Midbrain (tissue), 1 donor: ENCODE results near the gene PRODH.
A peak's percentile ranks its signal among the peaks of the same experiment; 100 is the strongest.
"Not testable (repeated sequence)": the region's sequence is repeated elsewhere in the genome, so short reads cannot be mapped to it uniquely, and the experiment has no call there.

Experiments
- DNase-seq: peaks from one replicate; lab custom pipeline; 2025; lab: John Stamatoyannopoulos, UW

PRODH gene

DNA sequence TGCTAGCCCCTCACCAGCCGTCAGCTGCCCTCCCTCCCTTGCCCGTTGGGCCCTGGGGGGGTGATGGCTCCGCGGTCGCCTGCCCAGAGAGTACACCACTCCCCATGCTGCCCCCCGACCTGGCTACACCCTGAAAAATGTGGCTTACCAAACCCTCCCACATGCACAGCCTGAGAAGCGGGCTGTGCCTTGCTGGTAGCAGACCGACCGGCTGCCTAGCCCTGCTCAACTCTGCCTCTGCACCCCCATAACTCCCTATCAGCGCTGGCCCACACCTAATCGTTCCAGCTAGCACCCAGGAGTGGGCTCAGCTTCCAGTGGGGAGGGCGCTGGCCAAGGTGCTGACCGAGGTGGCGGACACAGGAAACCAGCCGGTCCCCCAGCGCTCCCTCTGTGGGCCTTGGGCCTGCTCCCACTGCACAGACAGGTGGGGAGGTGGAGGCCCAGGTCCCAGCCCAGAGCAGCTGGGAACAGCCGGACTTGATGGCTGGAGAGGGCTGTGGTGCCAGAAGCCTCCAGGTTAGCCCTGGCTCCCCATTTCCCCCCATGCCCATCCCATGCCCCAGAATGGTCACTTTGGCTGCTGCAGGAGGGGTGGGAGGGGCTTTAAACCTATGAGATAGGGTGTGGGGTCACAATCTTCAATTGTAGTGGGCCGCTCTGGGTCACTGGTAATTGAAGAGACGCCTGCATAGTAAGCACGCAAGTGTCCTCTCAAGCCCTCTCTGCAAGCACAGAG, 32.1 kb upstream of the PRODH start:
- no peak for DNase-seq

DNA sequence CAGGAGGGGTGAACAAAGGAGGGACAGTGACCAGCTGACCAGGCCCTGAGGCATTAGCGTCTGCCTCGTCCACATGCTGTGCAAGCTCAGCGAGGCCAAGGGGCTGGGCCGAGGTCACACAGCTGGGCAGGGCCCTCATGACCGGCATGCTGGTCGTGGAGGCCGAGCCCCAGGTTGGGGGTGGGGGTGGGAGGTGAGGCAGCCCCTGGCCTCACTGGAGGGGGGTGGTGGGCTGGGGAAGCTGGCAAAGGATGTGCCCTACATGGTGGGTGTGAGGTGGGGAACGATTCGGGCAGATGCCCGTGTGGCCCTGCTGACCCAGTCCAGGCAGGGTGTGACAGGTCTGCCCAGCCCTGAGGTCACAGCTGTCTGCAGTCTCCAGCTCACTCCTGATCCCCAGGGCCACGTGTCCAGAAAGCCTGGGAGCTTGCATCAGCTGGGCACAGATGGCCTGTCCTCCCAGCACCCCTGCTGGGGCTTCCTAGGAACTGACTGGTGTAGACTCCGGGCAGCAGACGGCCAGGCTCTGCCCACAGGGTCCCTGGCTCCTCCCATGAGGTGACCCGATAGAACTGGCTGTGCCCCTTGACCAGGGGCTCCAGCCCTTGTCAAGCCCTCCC, 31.4 kb upstream of the PRODH start:
- peak; percentile 23 for DNase-seq

DNA sequence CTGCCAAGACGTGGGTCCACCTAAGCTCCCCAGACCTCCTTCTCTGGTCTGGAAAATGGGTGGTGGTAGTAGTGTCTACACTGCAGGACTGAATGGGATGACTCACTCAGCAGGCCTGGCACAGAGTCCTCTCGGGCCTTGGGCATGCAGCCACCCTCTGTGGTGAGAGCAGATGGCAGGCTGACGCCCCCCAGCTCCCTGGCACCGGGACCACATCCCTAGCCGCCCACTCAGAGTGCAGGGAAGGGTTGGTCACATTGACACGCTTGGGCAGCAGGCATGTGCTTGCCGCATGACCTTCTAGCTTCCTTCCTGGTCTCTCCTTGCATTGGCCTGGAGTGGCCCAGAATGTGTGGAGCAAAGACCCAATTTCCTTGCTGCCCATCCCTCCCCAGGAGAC, 30.7 kb upstream of the PRODH start:
- DNase-seq: no peak

DNA sequence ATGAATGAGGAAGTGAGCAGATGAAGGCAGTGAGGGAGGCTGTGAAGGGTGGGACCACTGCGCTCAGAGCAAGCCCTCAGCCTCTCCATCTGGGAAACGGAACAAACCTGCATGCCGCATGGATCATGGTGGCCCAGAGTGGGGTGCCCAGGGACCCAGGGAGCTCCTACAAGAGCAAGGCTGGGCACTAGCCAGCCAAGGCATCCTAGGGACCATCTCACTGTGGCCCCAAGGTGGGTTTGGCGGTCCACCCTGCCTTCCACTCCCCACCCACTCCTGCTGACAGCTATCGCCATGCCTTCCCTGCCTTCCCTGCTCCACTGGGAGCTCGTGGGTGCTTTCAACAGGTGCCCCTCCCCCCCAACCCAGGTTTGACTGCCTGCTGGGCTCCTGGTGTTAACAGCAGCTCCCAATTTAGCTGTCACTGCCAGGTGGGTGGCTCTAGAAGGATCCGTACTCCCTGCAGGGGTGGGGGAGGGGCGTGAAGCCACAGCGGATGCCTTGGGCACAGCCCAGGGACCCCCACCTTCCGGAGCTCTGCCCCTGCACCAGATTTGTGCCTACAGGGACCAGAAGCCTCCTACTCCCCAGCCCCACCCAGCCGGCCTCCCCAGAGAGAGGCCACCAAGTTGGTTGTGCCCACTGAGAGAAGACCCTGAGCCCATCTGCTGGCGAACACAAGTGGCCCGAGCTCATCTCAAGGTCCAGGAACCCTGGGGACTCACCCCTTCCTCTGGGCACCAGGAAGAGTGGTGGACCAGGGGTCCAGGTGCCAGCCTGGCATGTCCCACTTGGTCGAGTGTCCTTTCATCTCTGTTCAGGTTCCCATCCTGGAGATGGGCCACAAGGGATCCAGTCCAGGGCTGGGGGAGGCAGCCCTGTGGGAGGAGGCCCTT, 29.7 kb upstream of the PRODH start:
- no peak for DNase-seq

DNA sequence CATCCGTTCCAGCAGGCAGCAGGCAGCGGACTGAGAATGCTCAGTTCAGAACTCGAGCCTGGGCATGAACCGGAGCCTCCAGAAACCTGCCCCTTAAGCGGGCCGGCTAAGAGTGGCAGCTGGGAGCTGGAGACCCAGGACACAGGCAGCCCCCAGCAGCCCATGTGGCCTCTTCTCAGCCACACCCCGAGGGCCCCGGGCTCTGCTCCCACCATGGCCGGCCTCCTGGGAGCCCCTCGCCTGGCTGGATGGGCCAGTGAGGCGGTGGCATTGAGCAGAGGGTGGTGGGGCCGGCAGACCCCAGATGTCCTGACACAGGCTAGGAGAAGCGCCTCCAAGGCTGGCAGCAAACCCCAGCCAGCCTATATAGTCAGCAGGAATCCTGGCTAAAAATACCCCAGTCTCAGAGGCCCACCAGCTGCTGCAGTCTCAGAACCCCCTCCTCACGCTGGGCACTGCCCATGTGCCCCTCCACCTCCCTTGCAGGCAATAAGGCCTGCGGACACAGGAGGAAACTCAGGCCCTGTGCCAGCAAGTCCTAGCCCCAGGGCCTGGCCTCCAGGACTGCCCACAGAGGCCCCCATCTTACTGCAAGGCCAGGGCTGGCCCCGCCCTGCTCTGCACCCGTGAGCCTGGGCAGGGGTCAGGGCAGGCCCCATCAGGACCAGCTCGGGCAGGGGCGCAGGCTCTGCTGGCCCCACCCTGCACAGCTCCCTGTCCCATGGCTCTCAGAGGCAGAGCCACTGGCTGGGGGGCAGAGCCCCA, 28.6 kb upstream of the PRODH start:
- DNase-seq: not testable (repeated sequence)

DNA sequence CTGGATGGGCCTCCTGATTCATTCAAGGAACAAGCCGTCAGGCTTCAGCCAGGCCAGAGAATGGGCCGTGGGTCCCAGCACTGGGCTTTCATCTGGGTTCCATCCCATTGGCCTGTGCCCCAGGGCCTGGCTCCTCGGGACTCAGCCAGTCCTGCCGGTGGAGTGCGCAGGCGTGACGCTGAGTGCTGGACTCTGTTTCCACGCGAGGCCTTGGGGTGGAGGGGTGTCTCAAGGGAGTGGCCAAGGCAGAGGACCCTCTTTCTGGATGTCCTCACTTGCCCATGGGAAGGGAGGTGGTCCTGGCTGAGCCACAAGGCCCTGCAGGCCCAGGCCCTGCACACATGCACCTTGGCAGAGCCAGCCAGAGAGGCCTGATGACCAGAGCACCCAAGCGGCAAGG, 28.0 kb upstream of the PRODH start:
- DNase-seq: not testable (repeated sequence)

DNA sequence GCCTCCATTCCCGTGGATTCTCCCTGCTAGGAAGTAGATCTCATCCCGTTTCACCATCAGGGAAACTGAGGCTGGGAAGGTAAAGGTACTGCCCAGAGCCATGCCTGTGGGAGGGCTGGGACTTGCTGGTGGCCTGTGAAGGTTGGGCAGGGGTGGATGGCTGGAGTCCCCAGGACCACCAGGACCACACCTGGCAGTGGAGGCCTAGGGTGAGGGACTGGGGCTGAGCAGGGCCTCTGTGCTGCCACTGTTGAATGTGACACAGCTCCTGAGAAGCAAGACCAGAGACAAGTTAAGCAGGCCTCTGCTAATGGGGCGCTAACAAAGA, 26.2 kb upstream of the PRODH start:
- DNase-seq: no peak

DNA sequence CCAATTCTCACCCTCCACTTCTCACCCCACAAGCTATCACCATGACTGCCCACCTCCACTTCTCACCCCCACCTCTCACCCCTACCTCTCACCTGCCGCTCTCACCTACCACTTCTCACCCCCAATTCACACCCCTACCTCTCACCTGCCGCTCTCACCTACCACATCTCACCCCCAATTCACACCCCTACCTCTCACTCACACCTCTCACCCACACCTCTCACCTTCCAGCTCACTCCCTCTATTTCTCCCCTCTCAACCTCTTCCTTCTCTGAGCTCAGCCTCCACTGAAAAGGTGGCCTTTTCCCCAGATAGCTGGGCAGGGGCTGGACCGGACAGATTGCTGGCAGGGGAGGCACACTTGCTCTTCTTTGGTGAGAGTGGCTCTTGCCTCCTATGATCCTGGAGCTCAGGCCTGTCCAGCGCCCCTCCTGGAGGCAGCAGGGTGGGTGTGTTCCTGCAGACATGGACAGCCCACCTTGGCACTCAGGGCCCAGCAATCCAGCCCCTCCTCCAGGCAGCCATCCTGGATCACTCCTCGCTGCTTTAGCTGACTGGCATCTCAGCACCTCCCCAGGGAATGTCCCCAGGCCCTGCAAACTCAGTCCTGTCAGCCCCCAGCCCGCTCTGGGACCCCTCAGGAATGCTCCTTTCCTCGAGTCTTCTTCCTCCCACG, 25.7 kb upstream of the PRODH start:
- DNase-seq: not testable (repeated sequence)

DNA sequence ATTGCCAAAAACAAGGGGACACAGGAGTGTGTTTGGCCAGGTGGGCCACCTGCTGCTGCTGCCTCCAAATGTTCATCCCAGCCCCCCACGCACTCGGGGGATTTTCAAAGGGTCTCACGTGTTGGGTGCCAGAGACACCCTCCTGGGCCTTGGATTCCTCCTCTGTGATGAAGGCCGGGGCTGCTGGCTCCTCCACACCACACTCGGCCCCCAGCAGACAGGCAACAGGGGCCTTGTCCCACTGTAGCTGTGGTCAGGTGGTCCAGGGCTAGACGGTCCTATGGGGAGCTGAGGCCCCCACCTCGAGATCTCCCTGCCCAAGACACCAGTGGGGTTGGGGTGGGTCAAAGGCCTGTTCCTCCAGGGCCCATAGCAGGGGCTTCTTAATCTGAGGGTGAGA, 25.1 kb upstream of the PRODH start:
- not testable (repeated sequence) for DNase-seq

DNA sequence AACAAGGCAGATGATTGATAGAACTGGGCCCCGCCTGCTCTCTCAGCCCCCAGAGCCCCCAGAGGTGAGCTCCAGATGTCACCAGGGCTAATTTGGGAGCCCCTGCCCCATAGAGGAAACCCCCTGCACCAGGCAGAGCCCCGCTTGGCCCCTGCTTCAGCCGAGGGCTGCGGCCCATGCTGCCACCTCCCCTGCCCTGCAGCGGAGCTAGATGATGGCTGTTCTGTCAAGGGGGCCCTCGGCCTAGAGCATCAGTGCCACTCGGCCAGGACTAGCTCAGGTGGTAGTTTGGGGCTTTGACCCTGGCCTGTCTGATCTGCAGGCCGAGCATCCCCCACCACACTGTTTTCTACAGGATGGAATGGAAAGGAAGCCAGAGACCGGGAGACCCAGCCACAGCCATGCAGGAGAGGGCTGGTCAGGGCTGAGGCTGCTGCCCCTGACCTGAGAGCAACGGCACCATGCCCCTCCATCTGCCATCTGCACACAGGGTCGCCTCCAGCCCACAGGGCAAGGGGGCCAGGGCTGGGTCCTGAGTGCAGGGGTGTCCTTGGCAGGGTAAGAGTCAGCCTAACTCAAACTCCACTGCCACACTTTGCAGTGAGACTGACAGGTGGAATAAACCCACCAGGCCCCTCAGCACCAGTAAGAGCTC, 24.2 kb upstream of the PRODH start:
- DNase-seq: not testable (repeated sequence)

DNA sequence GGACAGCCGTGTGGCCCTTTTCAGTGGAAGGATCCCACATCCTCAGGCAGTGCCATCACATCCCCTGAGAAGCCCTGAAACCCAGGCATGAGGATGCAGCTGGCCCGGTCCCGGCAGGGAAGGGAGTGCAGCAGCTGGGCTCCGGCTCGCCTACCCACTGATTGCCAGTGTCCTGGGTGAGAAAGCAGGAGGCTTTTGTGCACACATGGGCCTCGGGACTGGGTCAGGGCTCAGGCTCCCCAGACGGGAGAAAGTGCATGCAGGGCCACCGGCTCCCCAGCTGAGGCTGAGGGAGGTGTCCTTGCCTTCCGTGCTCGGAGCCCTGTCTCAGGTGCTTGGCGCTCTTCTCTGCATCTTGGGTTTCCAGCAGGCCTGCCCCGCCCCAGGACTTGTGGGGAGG, 23.6 kb upstream of the PRODH start:
- DNase-seq: not testable (repeated sequence)

DNA sequence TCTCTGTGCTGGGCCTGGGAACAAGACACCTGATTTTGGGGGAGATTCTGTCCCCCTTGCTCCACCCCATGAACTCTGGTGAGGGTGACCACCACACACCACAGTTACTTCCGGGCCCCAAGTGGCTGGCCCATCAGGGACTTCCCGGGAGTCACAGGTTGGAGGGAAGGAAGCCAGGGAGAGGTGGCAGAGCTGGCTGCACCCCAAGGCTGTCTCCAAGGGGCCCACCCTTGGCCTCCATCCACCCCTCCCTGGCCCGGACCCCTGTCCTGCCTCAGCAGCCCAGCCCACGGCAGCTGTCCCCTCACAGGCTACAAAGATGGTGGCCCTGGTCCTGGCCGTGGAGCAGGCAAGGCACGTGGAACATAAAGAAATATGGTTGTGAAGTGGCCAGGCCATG, 23.2 kb upstream of the PRODH start:
- not testable (repeated sequence) for DNase-seq

DNA sequence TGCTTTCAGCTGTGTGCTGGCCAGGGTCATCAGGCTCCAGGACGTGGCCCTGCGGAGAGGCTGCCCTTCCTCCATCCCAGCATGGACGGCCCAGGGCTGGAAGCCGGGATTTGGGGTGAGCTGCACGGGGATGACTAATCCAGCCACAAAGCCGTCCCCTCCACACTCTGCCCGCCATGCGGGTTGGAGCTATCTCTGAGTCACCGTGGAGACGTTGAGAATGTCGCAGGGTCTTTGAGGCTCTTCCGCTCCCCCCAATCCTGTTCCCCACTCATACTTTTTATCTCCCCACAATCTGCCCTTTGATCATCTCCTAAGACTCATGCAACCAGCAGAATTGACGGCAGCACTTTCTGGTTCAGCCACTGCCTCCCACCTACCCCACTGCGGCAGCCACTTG, 22.6 kb upstream of the PRODH start:
- DNase-seq: not testable (repeated sequence)

DNA sequence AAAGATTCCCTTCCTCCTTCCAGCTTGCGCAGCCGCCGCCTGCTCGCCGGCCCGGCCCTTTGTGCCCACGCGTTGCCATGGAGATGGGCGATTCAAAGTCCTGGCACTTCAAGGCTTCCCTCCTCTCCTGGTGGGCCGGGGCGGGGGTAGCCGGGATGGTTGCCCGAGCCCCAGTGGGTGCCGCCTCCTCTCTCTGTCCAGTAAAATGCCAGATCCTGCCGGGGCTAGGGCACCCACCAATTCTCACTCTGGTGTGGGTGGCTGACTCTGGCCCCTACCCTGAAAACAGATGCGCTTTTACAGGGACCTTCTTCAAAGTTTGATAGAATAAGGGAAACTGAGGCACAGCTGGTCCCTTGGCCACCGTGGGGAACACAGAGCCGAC, 22.2 kb upstream of the PRODH start:
- DNase-seq: peak; percentile 34

DNA sequence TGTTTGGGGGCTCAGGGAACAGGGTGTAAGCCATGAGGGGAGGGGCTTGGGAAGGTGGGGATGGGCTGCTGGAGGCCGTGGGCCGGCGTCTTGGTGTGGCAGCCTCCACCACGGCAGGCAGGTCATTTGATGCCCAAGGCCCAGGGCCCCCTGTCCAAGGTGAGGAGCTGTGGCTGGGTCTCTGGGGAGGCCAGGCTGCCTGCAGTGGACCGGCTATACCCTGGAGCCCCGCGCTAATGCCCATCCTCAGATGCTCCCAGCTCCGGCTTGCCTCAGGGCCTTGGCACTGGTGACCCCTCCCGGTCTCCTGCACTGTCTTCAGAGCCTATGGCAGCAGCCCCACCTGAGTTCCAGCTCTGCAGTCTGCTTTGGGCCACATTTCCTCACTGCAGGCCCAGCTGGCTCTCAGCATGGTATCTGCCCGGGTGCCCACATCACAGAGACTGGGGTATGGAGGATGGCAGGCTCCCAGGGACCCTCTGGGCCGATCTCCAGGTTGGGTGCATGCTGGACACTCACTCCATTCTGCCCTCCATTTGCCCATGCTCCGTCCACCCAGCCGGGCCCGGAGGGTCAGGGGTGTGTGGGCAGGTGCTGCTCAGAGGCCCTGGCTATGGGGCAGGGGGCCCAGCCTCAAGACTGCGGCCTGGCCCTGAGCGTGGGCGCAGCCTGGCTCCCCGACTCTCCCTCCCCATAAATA, 21.7 kb upstream of the PRODH start:
- not testable (repeated sequence) for DNase-seq

DNA sequence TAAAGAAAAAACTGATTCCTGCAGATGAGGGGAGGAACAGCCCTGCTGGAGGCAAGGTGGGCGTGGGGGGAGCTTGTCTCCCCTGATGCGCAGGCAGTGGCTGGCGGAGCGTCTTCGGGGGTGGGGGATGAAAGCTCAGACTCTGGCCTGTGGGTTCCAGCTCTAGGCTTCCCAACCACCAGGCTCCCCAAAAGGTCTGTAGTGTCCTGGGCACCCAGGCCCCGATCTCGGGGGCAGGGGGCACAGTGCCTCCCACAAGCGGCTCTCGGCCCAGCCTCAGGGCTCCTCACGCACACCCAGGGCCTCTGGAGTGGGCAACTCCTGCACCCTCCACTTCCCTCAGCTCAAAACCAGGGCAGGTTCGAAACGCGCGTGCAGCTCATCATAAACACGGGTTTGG, 20.9 kb upstream of the PRODH start:
- DNase-seq: not testable (repeated sequence)

DNA sequence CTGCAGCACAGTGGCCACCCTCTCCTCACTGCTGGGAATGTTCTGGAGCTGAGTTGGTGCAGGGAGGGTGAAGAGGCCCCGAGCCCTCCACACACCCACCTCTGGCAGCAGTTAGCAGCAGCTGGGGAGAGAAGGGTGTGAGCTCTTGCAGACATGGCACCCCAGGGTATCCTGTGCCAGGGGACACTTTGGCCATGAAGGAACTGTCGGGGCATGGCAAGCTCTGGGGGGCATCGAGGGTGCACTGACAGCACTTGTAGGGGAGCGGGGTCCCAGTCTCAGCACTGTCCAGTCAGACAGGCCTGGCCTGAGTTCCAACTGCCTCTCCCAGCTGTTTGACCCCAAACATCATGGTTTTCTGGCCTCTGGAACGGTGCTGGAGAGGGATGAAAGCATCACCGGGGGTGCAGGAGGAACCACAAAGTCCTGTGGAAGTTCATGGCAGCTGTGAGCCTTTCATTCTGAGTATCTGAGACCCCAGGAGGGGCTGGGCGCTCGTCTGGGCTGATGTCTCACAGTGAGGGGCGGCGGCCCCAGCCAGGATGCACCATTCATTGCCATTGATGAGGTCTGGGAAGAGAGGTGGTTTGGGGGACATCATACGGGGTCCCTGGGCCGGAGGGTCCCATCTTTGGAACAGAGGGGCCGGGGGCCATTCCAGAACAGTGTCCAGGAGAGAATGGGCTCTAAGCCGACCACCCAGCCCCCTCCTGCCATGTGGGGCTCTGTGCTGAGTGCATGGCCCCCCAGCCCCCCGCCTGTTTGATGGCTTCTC, 20.2 kb upstream of the PRODH start:
- DNase-seq: not testable (repeated sequence)

DNA sequence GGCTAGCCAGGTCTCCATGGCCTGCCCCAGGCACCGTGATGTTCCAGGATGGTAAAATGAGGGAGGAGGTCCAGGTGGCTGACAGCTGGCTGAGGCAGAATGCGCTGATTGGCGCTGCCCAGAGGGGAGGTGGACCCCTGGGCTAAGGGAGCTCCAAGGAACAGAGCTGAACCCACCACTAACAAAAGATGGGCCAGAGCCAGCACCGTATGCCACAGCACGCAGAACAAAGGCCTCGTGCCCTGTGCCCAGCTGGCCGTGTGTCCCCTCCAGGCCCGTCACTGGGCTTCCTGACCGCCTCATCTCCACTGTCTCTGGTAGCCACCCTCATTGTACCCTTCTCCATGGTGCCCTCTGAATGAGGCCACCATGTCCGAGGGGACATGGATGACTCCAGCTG, 19.6 kb upstream of the PRODH start:
- no peak for DNase-seq

DNA sequence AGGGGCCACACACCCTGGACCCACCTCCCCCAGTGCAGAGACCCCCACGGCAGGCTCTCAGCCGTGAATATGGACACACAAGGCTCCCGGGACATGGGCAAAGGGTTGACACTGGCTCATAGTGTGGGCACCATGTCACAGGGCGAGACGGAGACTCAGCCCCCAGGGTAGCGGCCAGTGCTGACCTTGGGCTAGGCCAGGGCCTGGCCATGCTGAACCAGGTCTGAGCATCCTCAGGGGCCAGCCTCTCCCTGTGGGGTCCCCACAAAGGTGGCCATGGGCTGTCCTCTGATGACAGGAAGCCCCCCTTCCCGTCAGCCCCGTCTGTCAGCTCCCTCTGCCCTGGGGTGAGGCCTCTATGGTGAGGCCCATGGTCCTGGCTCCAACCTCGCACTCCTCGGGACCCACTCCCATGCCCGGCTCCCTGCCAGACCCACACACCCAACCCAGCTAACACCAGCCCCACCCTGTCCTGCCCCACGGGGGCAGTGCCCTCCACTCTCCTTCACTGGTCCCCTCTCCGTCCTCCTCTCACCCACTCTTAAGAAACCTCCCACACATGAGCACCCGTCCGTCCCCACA, 19.0 kb upstream of the PRODH start:
- DNase-seq: no peak
